SK-N-SH (cell line): Measurements from ENCODE around the gene CADM1. TPM values are rescaled to one million over a fixed set of nuclear protein-coding genes. Genes with fewer than 3 reads are reported as not detected.

ENCODE experiments used
- CTCF ChIA-PET: fragments of 300-600, 350-600 bp; formaldehyde crosslinking; extraction: SDS; loops from one replicate; lab custom pipeline; 2021; lab: Yijun Ruan, JAX
- POLR2A ChIA-PET: fragments of 350-600 bp; sonication (Branson Sonifier 250); formaldehyde crosslinking; extraction: SDS; loops from one replicate; lab custom pipeline; 2020; ENCODE audit warnings: antibody characterized with exemption, inconsistent platforms; lab: Yijun Ruan, JAX
- DNase-seq: peaks from one replicate; pipeline ENCODE4 v3.0.0; 2012
- H2AFZ ChIP-seq: fragments of 200-600 bp; sonication (generic); 2 replicates; pipeline ENCODE4 v1.8.1; 2016; ENCODE audit warnings: antibody characterized with exemption, mild to moderate bottlenecking, low read depth
- H3F3A ChIP-seq: fragments of 200-600 bp; sonication (generic); replicated peaks from 2 replicates; pipeline ENCODE3; 2016; ENCODE audit warnings: antibody characterized with exemption, mild to moderate bottlenecking; ENCODE audit not compliant: insufficient read depth
- H3K27ac ChIP-seq, 2 experiments: fragments of 200-500 bp in 1 of 2; fragments of 200-600 bp in 1 of 2; sonication (Bioruptor generic) in 1 of 2; sonication (generic), shearing (Covaris generic) in 1 of 2; 2 replicates each; pipeline versions ENCODE4 v1.5.1 to v1.6.1; 2014 to 2016; ENCODE audit warnings: low read depth in 2 of 2, inconsistent platforms in 1 of 2, low read length in 1 of 2, mild to moderate bottlenecking in 1 of 2, mixed read lengths in 1 of 2
- H3K27me3 ChIP-seq: fragments of 200-600 bp; sonication (generic), shearing (Covaris generic); 2 replicates; pipeline ENCODE4 v1.6.1; 2016; ENCODE audit warnings: mixed run types; ENCODE audit not compliant: insufficient read depth
- H3K36me3 ChIP-seq, 2 experiments: fragments of 200-500 bp in 1 of 2; fragments of 200-600 bp in 1 of 2; sonication (Bioruptor generic) in 1 of 2; sonication (generic) in 1 of 2; replicated peaks in 1 of 2; 2 replicates each; pipeline versions ENCODE3 to v1.5.1; 2014 to 2016; ENCODE audit warnings: low read length in 1 of 2, mild to moderate bottlenecking in 1 of 2; ENCODE audit not compliant: insufficient read depth in 2 of 2, control insufficient read depth in 1 of 2
- H3K4me1 ChIP-seq, 2 experiments: fragments of 200-500 bp in 1 of 2; fragments of 200-600 bp in 1 of 2; sonication (Bioruptor generic) in 1 of 2; sonication (generic), shearing (Covaris generic) in 1 of 2; 2 replicates each; pipeline versions ENCODE4 v1.5.1 to v1.6.1; 2014 to 2016; ENCODE audit warnings: low read depth in 1 of 2, low read length in 1 of 2, mixed run types in 1 of 2; ENCODE audit not compliant: insufficient read depth in 2 of 2, control insufficient read depth in 1 of 2
- H3K4me2 ChIP-seq: fragments of 200-600 bp; sonication (generic), shearing (Covaris generic); 2 replicates; pipeline ENCODE4 v1.6.1; 2017; ENCODE audit warnings: mixed run types
- H3K4me3 ChIP-seq, 2 experiments: fragments of 200-500 bp in 1 of 2; fragments of 200-600 bp in 1 of 2; sonication (Bioruptor generic) in 1 of 2; sonication (generic), shearing (Covaris generic) in 1 of 2; 2 replicates each; pipeline versions ENCODE4 v1.5.1 to v1.8.1; 2014 to 2016; ENCODE audit warnings: low read depth in 2 of 2, inconsistent platforms in 1 of 2, low read length in 1 of 2, mild to moderate bottlenecking in 1 of 2, mixed read lengths in 1 of 2, moderate library complexity in 1 of 2
- H3K79me2 ChIP-seq: fragments of 200-600 bp; sonication (generic); 2 replicates; pipeline ENCODE4 v1.8.1; 2017; ENCODE audit warnings: mild to moderate bottlenecking; ENCODE audit not compliant: insufficient read depth
- H3K9ac ChIP-seq: fragments of 200-600 bp; sonication (generic); 2 replicates; pipeline ENCODE4 v1.6.1; 2017; ENCODE audit warnings: mixed run types
- H3K9me2 ChIP-seq: fragments of 200-600 bp; sonication (generic); 2 replicates; pipeline ENCODE4 v1.6.1; 2017; ENCODE audit warnings: mixed run types
- H3K9me3 ChIP-seq: fragments of 200-600 bp; sonication (generic); 2 replicates; pipeline ENCODE4 v1.6.1; 2017; ENCODE audit warnings: mixed run types, mild to moderate bottlenecking, moderate library complexity
- H4K20me1 ChIP-seq: fragments of 200-600 bp; sonication (generic); 2 replicates; pipeline ENCODE4 v1.6.1; 2017; ENCODE audit warnings: mild to moderate bottlenecking, mixed run types; ENCODE audit not compliant: insufficient read depth
- ELF1 ChIP-seq: IDR thresholded peaks from 2 replicates; pipeline ENCODE4 v1.4.0; 2012
- EP300 ChIP-seq, 2 experiments: IDR thresholded peaks; 2 replicates each; pipeline versions ENCODE4 v1.4.0 to v1.6.1; 2012; ENCODE audit warnings: borderline replicate concordance in 1 of 2, low read depth in 1 of 2, low read length in 1 of 2
- EZH2phosphoT487 ChIP-seq: fragments of 200-600 bp; sonication (generic); IDR thresholded peaks from 2 replicates; pipeline ENCODE4 v1.6.1; 2017; ENCODE audit warnings: low read depth, mixed run types, mild to moderate bottlenecking, antibody characterized with exemption, moderate library complexity, borderline replicate concordance
- FOXM1 ChIP-seq: IDR thresholded peaks from 2 replicates; pipeline ENCODE4 v1.4.0; 2012; ENCODE audit warnings: low read depth, mild to moderate bottlenecking
- GATA2 ChIP-seq: sonication (generic); formaldehyde crosslinking; IDR thresholded peaks from 2 replicates; pipeline ENCODE4 v1.5.0; 2020; ENCODE audit warnings: mild to moderate bottlenecking, missing genetic modification reagents
- NFIC ChIP-seq: IDR thresholded peaks from 2 replicates; pipeline ENCODE4 v1.4.0; 2012; ENCODE audit warnings: borderline replicate concordance
- RAD21 ChIP-seq: IDR thresholded peaks from 2 replicates; pipeline ENCODE4 v1.6.1; 2012; ENCODE audit warnings: mild to moderate bottlenecking, low read length
- RFX5 ChIP-seq: IDR thresholded peaks from 2 replicates; pipeline ENCODE4 v1.6.1; 2012; ENCODE audit warnings: mild to moderate bottlenecking, improper control_type of control experiment, low read length
- SMC3 ChIP-seq: IDR thresholded peaks from 2 replicates; pipeline ENCODE4 v1.6.1; 2012; ENCODE audit warnings: low read depth, low read length, improper control_type of control experiment
- YY1 ChIP-seq: IDR thresholded peaks from 2 replicates; pipeline ENCODE4 v1.4.0; 2012; ENCODE audit warnings: low read depth, mild to moderate bottlenecking
- ZBTB33 ChIP-seq: IDR thresholded peaks from 2 replicates; pipeline ENCODE4 v1.4.0; 2012; ENCODE audit warnings: low read depth, borderline replicate concordance
- WGBS: methylation state at CpG from one replicate; pipeline ENCODE4 v1.1.6; 2017; ENCODE audit warnings: low lambda C conversion rate; 5-methylcytosine and 5-hydroxymethylcytosine counted together
- polyA plus RNA-seq, 3 experiments: library from polyadenylated mRNA; depleted of rRNA; stranded (reverse); fragments of >200 nt; gene quantifications; 2 replicates each; pipeline ENCODE4 v1.2.3, GENCODE V29; 2012
- TF ChIP-seq, protein P1 (sequence below): IDR thresholded peaks from 2 replicates; pipeline ENCODE4; 2012
- TF ChIP-seq, protein P2 (sequence below): IDR thresholded peaks from 2 replicates; pipeline ENCODE4 v1.4.0; 2012; ENCODE audit warnings: low read depth, borderline replicate concordance
- TF ChIP-seq, protein P3 (sequence below): fragments of 200-600 bp; sonication (generic); IDR thresholded peaks from 2 replicates; pipeline ENCODE4 v1.6.1; 2017; ENCODE audit warnings: antibody characterized with exemption, mild to moderate bottlenecking, moderate library complexity
- TF ChIP-seq, protein P4 (sequence below): IDR thresholded peaks from 2 replicates; pipeline ENCODE4 v1.6.1; 2012; ENCODE audit warnings: mild to moderate bottlenecking, low read depth, low read length, moderate library complexity

CADM1 gene
- polyA plus RNA-seq, 1 of the 3 experiments (the other 2 are of a cell fraction) = 7.9 TPM

DNA sequence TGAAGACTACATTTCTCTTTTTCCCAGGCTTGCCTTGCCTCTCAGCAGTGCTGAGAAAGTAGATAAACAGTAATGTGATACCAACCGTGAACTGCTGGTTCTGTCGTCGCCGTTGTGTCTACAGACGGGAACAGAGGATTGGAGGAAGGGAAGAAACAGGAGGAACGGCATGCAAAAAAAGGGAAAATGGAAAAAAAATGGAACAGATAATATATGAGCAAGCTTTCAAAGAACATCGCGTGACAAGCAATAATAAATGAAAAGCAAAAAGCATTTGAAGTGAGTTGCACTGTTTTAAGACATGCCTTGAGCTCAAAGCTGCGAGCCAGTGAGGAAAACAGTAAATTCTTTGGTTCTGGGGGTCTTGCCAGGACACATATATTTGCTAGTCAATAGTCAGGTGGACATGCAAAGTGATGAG is 305.9 kb downstream of the CADM1 start:
- no peak overlapping the region for H3K27ac ChIP-seq
- H3K36me3 ChIP-seq = peaks cover 0 to 2% of the 10 kb centered on the region in 2 experiments
- POLR2A ChIA-PET = no interaction called here
- peaks cover 23 to 33% of the 10 kb centered on the region in 2 experiments; a peak in 3 of 4 replicates for H3K4me1 ChIP-seq
- no peaks in the 10 kb centered on the region for H3K27me3 ChIP-seq
- CTCF ChIA-PET = interaction anchor here (1.0 to 1.3 kb wide), 2 partner anchors 16 to 29 kb away, joined by 3 read pairs; no protein-coding TSS in a partner anchor
- no peak for DNase-seq
- no peaks in the 10 kb centered on the region for H3F3A ChIP-seq
- no peak overlapping the region for H3K9ac ChIP-seq
- no peaks in the 10 kb centered on the region for H3K9me3 ChIP-seq
- H3K4me2 ChIP-seq = no peak overlapping the region
- no peak for TF ChIP-seq GATA2 (CRISPR knock-in tag)
- TF ChIP-seq, protein P1, sequence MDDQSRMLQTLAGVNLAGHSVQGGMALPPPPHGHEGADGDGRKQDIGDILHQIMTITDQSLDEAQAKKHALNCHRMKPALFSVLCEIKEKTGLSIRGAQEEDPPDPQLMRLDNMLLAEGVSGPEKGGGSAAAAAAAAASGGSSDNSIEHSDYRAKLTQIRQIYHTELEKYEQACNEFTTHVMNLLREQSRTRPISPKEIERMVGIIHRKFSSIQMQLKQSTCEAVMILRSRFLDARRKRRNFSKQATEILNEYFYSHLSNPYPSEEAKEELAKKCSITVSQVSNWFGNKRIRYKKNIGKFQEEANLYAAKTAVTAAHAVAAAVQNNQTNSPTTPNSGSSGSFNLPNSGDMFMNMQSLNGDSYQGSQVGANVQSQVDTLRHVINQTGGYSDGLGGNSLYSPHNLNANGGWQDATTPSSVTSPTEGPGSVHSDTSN = no peak
- no peak for TF ChIP-seq ELF1
- no peak for TF ChIP-seq FOXM1
- no peak for TF ChIP-seq EP300 (IDR thresholded peaks at IDR 0.05; ENCODE audit: borderline replicate concordance in 1 of 2, low read depth in 1 of 2, low read length in 1 of 2)
- no peak for TF ChIP-seq YY1
- TF ChIP-seq ZBTB33 = no peak
- TF ChIP-seq RFX5 = no peak
- no peak for TF ChIP-seq RAD21
- TF ChIP-seq, protein P2, sequence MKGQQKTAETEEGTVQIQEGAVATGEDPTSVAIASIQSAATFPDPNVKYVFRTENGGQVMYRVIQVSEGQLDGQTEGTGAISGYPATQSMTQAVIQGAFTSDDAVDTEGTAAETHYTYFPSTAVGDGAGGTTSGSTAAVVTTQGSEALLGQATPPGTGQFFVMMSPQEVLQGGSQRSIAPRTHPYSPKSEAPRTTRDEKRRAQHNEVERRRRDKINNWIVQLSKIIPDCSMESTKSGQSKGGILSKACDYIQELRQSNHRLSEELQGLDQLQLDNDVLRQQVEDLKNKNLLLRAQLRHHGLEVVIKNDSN = no peak
- TF ChIP-seq, protein P3, sequence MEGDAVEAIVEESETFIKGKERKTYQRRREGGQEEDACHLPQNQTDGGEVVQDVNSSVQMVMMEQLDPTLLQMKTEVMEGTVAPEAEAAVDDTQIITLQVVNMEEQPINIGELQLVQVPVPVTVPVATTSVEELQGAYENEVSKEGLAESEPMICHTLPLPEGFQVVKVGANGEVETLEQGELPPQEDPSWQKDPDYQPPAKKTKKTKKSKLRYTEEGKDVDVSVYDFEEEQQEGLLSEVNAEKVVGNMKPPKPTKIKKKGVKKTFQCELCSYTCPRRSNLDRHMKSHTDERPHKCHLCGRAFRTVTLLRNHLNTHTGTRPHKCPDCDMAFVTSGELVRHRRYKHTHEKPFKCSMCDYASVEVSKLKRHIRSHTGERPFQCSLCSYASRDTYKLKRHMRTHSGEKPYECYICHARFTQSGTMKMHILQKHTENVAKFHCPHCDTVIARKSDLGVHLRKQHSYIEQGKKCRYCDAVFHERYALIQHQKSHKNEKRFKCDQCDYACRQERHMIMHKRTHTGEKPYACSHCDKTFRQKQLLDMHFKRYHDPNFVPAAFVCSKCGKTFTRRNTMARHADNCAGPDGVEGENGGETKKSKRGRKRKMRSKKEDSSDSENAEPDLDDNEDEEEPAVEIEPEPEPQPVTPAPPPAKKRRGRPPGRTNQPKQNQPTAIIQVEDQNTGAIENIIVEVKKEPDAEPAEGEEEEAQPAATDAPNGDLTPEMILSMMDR = no peak
- no peak for TF ChIP-seq NFIC
- no peak for TF ChIP-seq SMC3
- TF ChIP-seq, protein P4, sequence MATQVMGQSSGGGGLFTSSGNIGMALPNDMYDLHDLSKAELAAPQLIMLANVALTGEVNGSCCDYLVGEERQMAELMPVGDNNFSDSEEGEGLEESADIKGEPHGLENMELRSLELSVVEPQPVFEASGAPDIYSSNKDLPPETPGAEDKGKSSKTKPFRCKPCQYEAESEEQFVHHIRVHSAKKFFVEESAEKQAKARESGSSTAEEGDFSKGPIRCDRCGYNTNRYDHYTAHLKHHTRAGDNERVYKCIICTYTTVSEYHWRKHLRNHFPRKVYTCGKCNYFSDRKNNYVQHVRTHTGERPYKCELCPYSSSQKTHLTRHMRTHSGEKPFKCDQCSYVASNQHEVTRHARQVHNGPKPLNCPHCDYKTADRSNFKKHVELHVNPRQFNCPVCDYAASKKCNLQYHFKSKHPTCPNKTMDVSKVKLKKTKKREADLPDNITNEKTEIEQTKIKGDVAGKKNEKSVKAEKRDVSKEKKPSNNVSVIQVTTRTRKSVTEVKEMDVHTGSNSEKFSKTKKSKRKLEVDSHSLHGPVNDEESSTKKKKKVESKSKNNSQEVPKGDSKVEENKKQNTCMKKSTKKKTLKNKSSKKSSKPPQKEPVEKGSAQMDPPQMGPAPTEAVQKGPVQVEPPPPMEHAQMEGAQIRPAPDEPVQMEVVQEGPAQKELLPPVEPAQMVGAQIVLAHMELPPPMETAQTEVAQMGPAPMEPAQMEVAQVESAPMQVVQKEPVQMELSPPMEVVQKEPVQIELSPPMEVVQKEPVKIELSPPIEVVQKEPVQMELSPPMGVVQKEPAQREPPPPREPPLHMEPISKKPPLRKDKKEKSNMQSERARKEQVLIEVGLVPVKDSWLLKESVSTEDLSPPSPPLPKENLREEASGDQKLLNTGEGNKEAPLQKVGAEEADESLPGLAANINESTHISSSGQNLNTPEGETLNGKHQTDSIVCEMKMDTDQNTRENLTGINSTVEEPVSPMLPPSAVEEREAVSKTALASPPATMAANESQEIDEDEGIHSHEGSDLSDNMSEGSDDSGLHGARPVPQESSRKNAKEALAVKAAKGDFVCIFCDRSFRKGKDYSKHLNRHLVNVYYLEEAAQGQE = no peak
- TF ChIP-seq EZH2phosphoT487 = no peak
- H3K4me3 ChIP-seq = no peak overlapping the region
- H3K9me2 ChIP-seq = no peaks in the 10 kb centered on the region
- no peak overlapping the region for H2AFZ ChIP-seq
- H4K20me1 ChIP-seq = no peaks in the 10 kb centered on the region
- H3K79me2 ChIP-seq = no peaks in the 10 kb centered on the region
- 84% methylated on average over 9 of the region's 9 CpGs for WGBS
